ENCODE results near the gene CACNG1.

DNA sequence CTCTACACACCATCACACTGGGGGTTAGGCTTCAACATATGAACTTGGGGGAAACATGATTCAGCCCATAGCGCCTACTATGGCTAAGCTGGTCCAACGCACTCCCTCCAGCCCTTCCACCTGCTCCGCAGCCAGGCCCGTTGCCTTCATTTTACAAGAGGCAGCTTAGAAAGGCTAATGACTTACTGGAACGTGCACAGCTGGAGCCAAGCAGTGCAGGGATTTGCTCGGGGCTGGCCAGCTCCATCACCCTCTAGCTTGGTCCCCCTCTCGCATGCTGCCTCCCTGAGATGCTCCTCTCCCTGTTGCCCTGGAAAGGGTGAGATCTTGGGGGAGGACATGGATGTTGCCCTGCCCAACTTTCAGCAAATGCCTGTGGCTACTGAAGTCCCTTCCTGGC, 2.8 kb upstream of the CACNG1 start:
- TF ChIP-seq, protein P1, sequence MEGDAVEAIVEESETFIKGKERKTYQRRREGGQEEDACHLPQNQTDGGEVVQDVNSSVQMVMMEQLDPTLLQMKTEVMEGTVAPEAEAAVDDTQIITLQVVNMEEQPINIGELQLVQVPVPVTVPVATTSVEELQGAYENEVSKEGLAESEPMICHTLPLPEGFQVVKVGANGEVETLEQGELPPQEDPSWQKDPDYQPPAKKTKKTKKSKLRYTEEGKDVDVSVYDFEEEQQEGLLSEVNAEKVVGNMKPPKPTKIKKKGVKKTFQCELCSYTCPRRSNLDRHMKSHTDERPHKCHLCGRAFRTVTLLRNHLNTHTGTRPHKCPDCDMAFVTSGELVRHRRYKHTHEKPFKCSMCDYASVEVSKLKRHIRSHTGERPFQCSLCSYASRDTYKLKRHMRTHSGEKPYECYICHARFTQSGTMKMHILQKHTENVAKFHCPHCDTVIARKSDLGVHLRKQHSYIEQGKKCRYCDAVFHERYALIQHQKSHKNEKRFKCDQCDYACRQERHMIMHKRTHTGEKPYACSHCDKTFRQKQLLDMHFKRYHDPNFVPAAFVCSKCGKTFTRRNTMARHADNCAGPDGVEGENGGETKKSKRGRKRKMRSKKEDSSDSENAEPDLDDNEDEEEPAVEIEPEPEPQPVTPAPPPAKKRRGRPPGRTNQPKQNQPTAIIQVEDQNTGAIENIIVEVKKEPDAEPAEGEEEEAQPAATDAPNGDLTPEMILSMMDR (IDR thresholded peaks at IDR 0.05), result no peak
- TF ChIP-seq POLR2A (IDR thresholded peaks at IDR 0.05) (no peak), POLR2AphosphoS5 (IDR thresholded peaks at IDR 0.05) (no peak)
